ENCODE data around the gene BRDT.

BRDT gene

DNA sequence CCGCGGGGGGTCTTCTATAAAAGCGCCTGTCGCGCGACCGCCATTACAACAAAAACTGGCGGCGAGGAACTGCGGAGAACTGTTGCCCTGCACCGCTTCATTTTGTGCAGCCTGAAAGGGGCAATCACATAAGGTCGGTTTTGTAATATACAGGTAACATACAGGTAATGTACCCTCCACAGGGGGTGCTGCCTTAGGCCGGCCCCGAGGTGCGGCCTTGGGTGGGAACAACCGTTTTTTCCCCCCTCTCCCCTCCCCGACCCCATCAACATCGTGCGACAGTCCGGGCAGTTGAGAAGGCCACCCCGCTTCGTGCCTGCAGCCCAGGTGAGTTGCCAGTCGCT lies at the start of gene BRDT:
BRDT (plus strand) TSS at position 46 of the 344 bp plus-strand sequence. CDS start 13,354 bp downstream, outside the sequence.
- H3K9ac ChIP-seq (ENCODE audit: low read length): no peak within 1 kb of the TSS
- no peaks in the 10 kb centered on the region for H4K20me1 ChIP-seq (ENCODE audit: insufficient read depth, low read length)

DNA sequence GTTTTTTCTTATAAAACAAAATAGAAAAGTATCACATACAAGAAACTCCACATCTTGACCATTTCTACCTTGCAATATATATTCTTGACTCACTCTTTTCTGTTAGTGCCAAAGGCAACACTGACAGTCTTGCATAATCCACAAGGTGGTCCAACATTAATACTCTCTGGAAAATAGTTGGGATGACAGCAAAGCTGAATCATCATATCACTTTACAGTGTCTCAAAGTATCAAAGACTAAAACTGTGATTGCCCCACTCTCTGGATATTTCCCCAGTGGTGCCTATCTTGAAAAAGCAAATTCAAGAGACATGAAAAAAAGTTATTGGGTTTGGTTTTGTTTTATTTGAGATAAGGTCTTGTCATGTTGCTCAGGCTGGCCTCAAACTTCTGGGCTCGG lies 48.6 kb upstream of the BRDT start:
- Histone ChIP-seq H3K79me2 (ENCODE audit: low read length) (no peaks in the 10 kb centered on the region), H4K20me1 (ENCODE audit: insufficient read depth, low read length) (no peaks in the 10 kb centered on the region), H3K9me3 (replicated peaks; ENCODE audit: insufficient read depth, low read length) (no peaks in the 10 kb centered on the region), H3K4me3 (ENCODE audit: low read length) (no peak overlapping the region), H3K9me2 (replicated peaks; ENCODE audit: insufficient read depth, low read length) (no peaks in the 10 kb centered on the region), H3K27me3 (replicated peaks; ENCODE audit: insufficient read depth, low read length) (no peaks in the 10 kb centered on the region), H3K9ac (ENCODE audit: low read length) (no peak overlapping the region), H3K4me1 (ENCODE audit: low read length) (no peaks in the 10 kb centered on the region), H3K36me3 (replicated peaks; ENCODE audit: insufficient read depth, low read length) (no peaks in the 10 kb centered on the region), H2AFZ (ENCODE audit: low read length) (no peak overlapping the region), H3K4me2 (ENCODE audit: low read depth, low read length) (no peak overlapping the region), H3K27ac (ENCODE audit: low read length) (no peak overlapping the region), H3F3A (ENCODE audit: insufficient read depth, low read length) (no peaks in the 10 kb centered on the region)
- no peak for DNase-seq
- TF ChIP-seq EZH2phosphoT487 (IDR thresholded peaks at IDR 0.05; ENCODE audit: low read length) (no peak), EZH2 (optimal IDR thresholded peaks at IDR 0.05; ENCODE audit: low read depth, low read length) (no peak), CTCF (IDR thresholded peaks at IDR 0.05; ENCODE audit: low read length) (no peak)

More for the DNA sequence above, at the start of gene BRDT:
- no peaks in the 10 kb centered on the region for H3K36me3 ChIP-seq (replicated peaks; ENCODE audit: insufficient read depth, low read length)
- no peak within 1 kb of the TSS for H3K27ac ChIP-seq (ENCODE audit: low read length)
- H3K79me2 ChIP-seq (ENCODE audit: low read length): no peaks in the 10 kb centered on the region
- H3K4me2 ChIP-seq (ENCODE audit: low read depth, low read length): no peak within 1 kb of the TSS
- TF ChIP-seq CTCF (IDR thresholded peaks at IDR 0.05; ENCODE audit: low read length) (no peak), EZH2phosphoT487 (IDR thresholded peaks at IDR 0.05; ENCODE audit: low read length) (no peak), EZH2 (optimal IDR thresholded peaks at IDR 0.05; ENCODE audit: low read depth, low read length) (no peak)
- H3F3A ChIP-seq (ENCODE audit: insufficient read depth, low read length): no peaks in the 10 kb centered on the region
- no peak for DNase-seq
- H3K9me2 ChIP-seq (replicated peaks; ENCODE audit: insufficient read depth, low read length): no peaks in the 10 kb centered on the region
- H3K9me3 ChIP-seq (replicated peaks; ENCODE audit: insufficient read depth, low read length): no peaks in the 10 kb centered on the region
- H3K4me3 ChIP-seq (ENCODE audit: low read length): no peak within 1 kb of the TSS
- no peaks in the 10 kb centered on the region for H3K27me3 ChIP-seq (replicated peaks; ENCODE audit: insufficient read depth, low read length)
- no peaks in the 10 kb centered on the region for H3K4me1 ChIP-seq (ENCODE audit: low read length)
- H2AFZ ChIP-seq (ENCODE audit: low read length): no peak within 1 kb of the TSS

- no peaks in the 10 kb centered on the region for H3K9me2 ChIP-seq (replicated peaks; ENCODE audit: insufficient read depth, low read length)
- DNase-seq: no peak
- no peaks in the 10 kb centered on the region for H3K36me3 ChIP-seq (replicated peaks; ENCODE audit: insufficient read depth, low read length)
- no peaks in the 10 kb centered on the region for H3F3A ChIP-seq (ENCODE audit: insufficient read depth, low read length)
- H3K9me3 ChIP-seq (replicated peaks; ENCODE audit: insufficient read depth, low read length): no peaks in the 10 kb centered on the region
- H3K4me3 ChIP-seq (ENCODE audit: low read length): no peak overlapping the region
- H3K79me2 ChIP-seq (ENCODE audit: low read length): no peaks in the 10 kb centered on the region
- H3K9ac ChIP-seq (ENCODE audit: low read length): no peak overlapping the region
- H3K27ac ChIP-seq (ENCODE audit: low read length): no peak overlapping the region
- no peak overlapping the region for H2AFZ ChIP-seq (ENCODE audit: low read length)
- no peaks in the 10 kb centered on the region for H3K4me1 ChIP-seq (ENCODE audit: low read length)
- TF ChIP-seq EZH2phosphoT487 (IDR thresholded peaks at IDR 0.05; ENCODE audit: low read length) (no peak), EZH2 (optimal IDR thresholded peaks at IDR 0.05; ENCODE audit: low read depth, low read length) (no peak), CTCF (IDR thresholded peaks at IDR 0.05; ENCODE audit: low read length) (no peak)
- no peaks in the 10 kb centered on the region for H4K20me1 ChIP-seq (ENCODE audit: insufficient read depth, low read length)
- no peak overlapping the region for H3K4me2 ChIP-seq (ENCODE audit: low read depth, low read length)
- H3K27me3 ChIP-seq (replicated peaks; ENCODE audit: insufficient read depth, low read length): no peaks in the 10 kb centered on the region
These were observed 48.0 kb upstream of the BRDT start for GRCh38 chr1:91901231-91901630.
